DMS53 (cell line): ENCODE data around the gene HDDC2.

Source experiments
- DNase-seq: peaks from one replicate; lab custom pipeline; 2025; lab: John Stamatoyannopoulos, UW

Gene HDDC2

GRCh38 chr6:125233202-125233601, 68.6 kb downstream of the HDDC2 start:
- no peak for DNase-seq

- DNase-seq, result no peak
Measured at GRCh38 chr6:125232466-125232865, 69.3 kb downstream of the HDDC2 start.

GRCh38 chr6:125231574-125232343, 70.0 kb downstream of the HDDC2 start:
- DNase-seq, result no peak

- no peak for DNase-seq
Measured at GRCh38 chr6:125231133-125231532, 70.6 kb downstream of the HDDC2 start.

- DNase-seq, result no peak
Measured at GRCh38 chr6:125230674-125231073, 71.1 kb downstream of the HDDC2 start.

GRCh38 chr6:125228981-125229479, 72.7 kb downstream of the HDDC2 start:
- no peak for DNase-seq

- DNase-seq, result no peak
Measured at GRCh38 chr6:125227244-125227643, 74.5 kb downstream of the HDDC2 start.
